Dermis blood vessel endothelial cell (primary cell): Measurements from ENCODE around the gene APOO. TPM values are rescaled to one million over a fixed set of nuclear protein-coding genes. Genes with fewer than 3 reads are reported as not detected.

Source experiments
- DNase-seq: peaks from one replicate; pipeline ENCODE4 v3.0.0; 2010
- total RNA-seq: library from RNA; depleted of rRNA; stranded (reverse); fragments of >200 nt; gene quantifications from 2 replicates; pipeline ENCODE4 v1.2.3, GENCODE V29; 2014

The APOO gene
- total RNA-seq, 1 donor from 2014 or later: 5.6 TPM

DNA sequence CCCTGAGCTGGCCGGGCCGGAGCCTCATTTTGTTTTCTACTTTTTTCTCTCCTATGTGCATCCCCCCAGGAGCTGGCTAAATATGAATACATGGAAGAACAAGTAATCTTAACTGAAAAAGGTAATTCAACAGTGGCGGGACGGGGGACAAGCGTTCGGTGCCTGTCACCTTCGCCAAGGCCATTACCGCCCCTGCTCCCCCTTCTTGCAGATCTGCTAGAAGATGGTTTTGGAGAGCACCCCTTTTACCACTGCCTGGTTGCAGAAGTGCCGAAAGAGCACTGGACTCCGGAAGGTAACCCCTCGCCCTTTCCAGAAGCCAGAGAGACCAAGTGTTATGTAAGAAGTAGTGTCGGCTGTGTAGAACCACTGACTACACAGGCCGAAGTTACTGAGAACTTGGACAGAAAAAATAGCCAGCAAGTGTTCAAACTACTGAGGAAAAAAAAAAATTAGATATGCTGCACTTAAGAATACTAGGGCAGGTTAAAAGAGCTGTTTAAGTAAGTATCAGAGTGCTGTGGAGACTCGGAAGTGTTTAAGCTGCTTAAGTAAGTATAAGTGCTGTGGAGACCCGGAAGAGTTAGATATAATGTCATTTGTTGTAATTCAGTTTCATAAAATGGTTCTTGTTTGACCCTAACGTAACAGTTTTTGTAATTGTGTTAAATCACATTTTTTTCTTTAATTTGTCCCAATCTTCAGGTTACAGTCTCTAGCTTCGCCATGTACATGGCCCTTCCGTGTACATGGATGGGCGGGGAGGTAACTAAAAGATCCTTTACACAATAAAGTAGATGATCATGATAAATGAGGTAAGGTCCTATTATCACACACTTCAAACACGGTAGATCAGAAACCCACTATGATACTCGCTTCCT lies 123.9 kb downstream of the APOO start:
- no peak for DNase-seq

Other genes with a start within 250 kb of the APOO start
- 127 and 222 TPM in 2 replicates for gene PRDX4, start 240.4 kb downstream of the APOO start, total RNA-seq
- 86.1 and 87.3 TPM in 2 replicates for gene ACOT9, start 164.7 kb downstream of the APOO start, total RNA-seq
- gene SAT1, start 124.8 kb downstream of the APOO start, total RNA-seq: 305 and 422 TPM in 2 replicates
- gene CXorf58, start 68 bp upstream of the APOO start, total RNA-seq: 0.05 TPM in 1 of 2 replicates, not detected in the other
- 9.4 and 10.0 TPM in 2 replicates for gene KLHL15, start 119.2 kb upstream of the APOO start, total RNA-seq
- gene EIF2S3, start 147.0 kb upstream of the APOO start, total RNA-seq: 222 and 303 TPM in 2 replicates
- gene ZFX, start 241.8 kb upstream of the APOO start, total RNA-seq: 56.0 and 91.2 TPM in 2 replicates